Liver (tissue), 9 donors: ENCODE measurements around the gene COPS8. TPM values are rescaled to one million over a fixed set of nuclear protein-coding genes. Genes with fewer than 3 reads are reported as not detected.

Experiments used
- DNase-seq: peaks from one replicate; pipeline ENCODE4 v3.0.0-alpha.2; 2017; ENCODE audit warnings: low spot score
- H3K27ac ChIP-seq, 2 donors: one replicate each; pipeline ENCODE4 v1.7.0; 2013; ENCODE audit warnings: inconsistent platforms in 2 of 2, low read length in 2 of 2, control low read depth in 1 of 2, low read depth in 1 of 2, mild to moderate bottlenecking in 1 of 2
- H3K27me3 ChIP-seq, 4 donors: one replicate each; pipeline versions ENCODE4 v1.6.1 to v1.7.0; 2013; ENCODE audit warnings: low read length in 3 of 4, inconsistent platforms in 1 of 4, mild to moderate bottlenecking in 1 of 4, moderate library complexity in 1 of 4; ENCODE audit not compliant: control insufficient read depth in 4 of 4, insufficient read depth in 4 of 4
- H3K36me3 ChIP-seq, 4 donors: one replicate each; pipeline versions ENCODE4 v1.6.1 to v1.7.0; 2013; ENCODE audit warnings: low read length in 3 of 4, mild to moderate bottlenecking in 3 of 4, low read depth in 1 of 4, moderate library complexity in 1 of 4; ENCODE audit not compliant: control insufficient read depth in 4 of 4, insufficient read depth in 3 of 4
- H3K4me1 ChIP-seq, 4 donors: one replicate each; pipeline versions ENCODE4 v1.6.1 to v1.7.0; 2013; ENCODE audit warnings: low read length in 3 of 4, mild to moderate bottlenecking in 3 of 4, moderate library complexity in 1 of 4; ENCODE audit not compliant: control insufficient read depth in 4 of 4, insufficient read depth in 4 of 4
- H3K4me3 ChIP-seq, 3 donors: one replicate each; pipeline versions ENCODE4 v1.6.1 to v1.7.0; 2013; ENCODE audit warnings: low read length in 3 of 3, control low read depth in 1 of 3, low read depth in 1 of 3, mild to moderate bottlenecking in 1 of 3
- H3K9ac ChIP-seq, 2 donors: one replicate each; pipeline ENCODE4 v1.7.0; 2013; ENCODE audit warnings: low read length in 2 of 2, mild to moderate bottlenecking in 2 of 2, moderate library complexity in 2 of 2, control low read depth in 1 of 2, low read depth in 1 of 2
- H3K9me3 ChIP-seq, 4 donors: one replicate each; pipeline versions ENCODE4 v1.6.1 to v1.7.0; 2013; ENCODE audit warnings: low read length in 3 of 4; ENCODE audit not compliant: control insufficient read depth in 4 of 4
- EGR1 ChIP-seq, 2 donors: IDR thresholded peaks; 2 replicates each; pipeline ENCODE4 v1.6.1; 2016 to 2018; ENCODE audit warnings: antibody characterized with exemption in 2 of 2, low read depth in 2 of 2
- FOXA2 ChIP-seq: IDR thresholded peaks from 2 replicates; pipeline ENCODE4 v1.6.1; 2016; ENCODE audit warnings: antibody characterized with exemption
- GABPA ChIP-seq, 2 donors: IDR thresholded peaks in 1 of 2; conservative IDR thresholded peaks in 1 of 2; 2 replicates each; pipeline ENCODE4 v1.6.1; 2016; ENCODE audit warnings: antibody characterized with exemption in 2 of 2, mild to moderate bottlenecking in 1 of 2, moderate library complexity in 1 of 2
- HNF4A ChIP-seq, 2 donors: conservative IDR thresholded peaks; 2 replicates each; pipeline ENCODE4 v1.6.1; 2016; ENCODE audit warnings: antibody characterized with exemption in 2 of 2, mild to moderate bottlenecking in 2 of 2
- HNF4G ChIP-seq: IDR thresholded peaks from 2 replicates; pipeline ENCODE4 v1.6.1; 2016; ENCODE audit warnings: antibody characterized with exemption
- JUND ChIP-seq, 2 donors: IDR thresholded peaks; 2 replicates each; pipeline ENCODE4 v1.6.1; 2016; ENCODE audit warnings: antibody characterized with exemption in 2 of 2
- NR2F2 ChIP-seq: IDR thresholded peaks from 2 replicates; pipeline ENCODE4 v1.6.1; 2016; ENCODE audit warnings: antibody characterized with exemption
- RAD21 ChIP-seq, 2 donors: IDR thresholded peaks; 2 replicates each; pipeline ENCODE4 v1.6.1; 2016; ENCODE audit warnings: antibody characterized with exemption in 2 of 2, mild to moderate bottlenecking in 2 of 2
- RXRA ChIP-seq, 2 donors: IDR thresholded peaks; 2 replicates each; pipeline ENCODE4 v1.6.1; 2017 to 2018; ENCODE audit warnings: antibody characterized with exemption in 2 of 2, mild to moderate bottlenecking in 1 of 2
- SP1 ChIP-seq: IDR thresholded peaks from 2 replicates; pipeline ENCODE4 v1.6.1; 2018; ENCODE audit warnings: antibody characterized with exemption, mild to moderate bottlenecking
- TAF1 ChIP-seq: conservative IDR thresholded peaks from 2 replicates; pipeline ENCODE4 v1.6.1; 2016; ENCODE audit warnings: antibody characterized with exemption, mild to moderate bottlenecking
- YY1 ChIP-seq: IDR thresholded peaks from 2 replicates; pipeline ENCODE4 v1.6.1; 2016; ENCODE audit warnings: antibody characterized with exemption, mild to moderate bottlenecking
- WGBS: extraction: QIAGEN DNeasy Blood & Tissue Kit; methylation state at CpG from one replicate; pipeline ENCODE4 v1.1.7; 2013; 5-methylcytosine and 5-hydroxymethylcytosine counted together
- polyA plus RNA-seq, 2 donors: library from polyadenylated mRNA; stranded (reverse) in 1 of 2; unstranded in 1 of 2; fragments of 200-250 nt in 1 of 2; fragments of >200 nt in 1 of 2; fragmentation: Nextera tagmentation in 1 of 2; extraction: Ambion mirVana in 1 of 2; gene quantifications; one replicate each; pipeline versions ENCODE4 v1.2.1 to v1.2.3, GENCODE V29; 2013 to 2015
- total RNA-seq, 2 donors: library from RNA; depleted of rRNA; stranded (reverse); fragments of >200 nt; gene quantifications; one replicate each; pipeline ENCODE4 v1.2.3, GENCODE V29; 2014
- TF ChIP-seq, protein P1 (sequence below): IDR thresholded peaks from 2 replicates; pipeline ENCODE4 v1.6.1; 2016; ENCODE audit warnings: antibody characterized with exemption
- TF ChIP-seq, protein P2 (sequence below): IDR thresholded peaks from 2 replicates; pipeline ENCODE4 v1.6.1; 2016; ENCODE audit warnings: antibody characterized with exemption
- TF ChIP-seq, protein P3 (sequence below): fragments of 150-350 bp; IDR thresholded peaks from 2 replicates; pipeline ENCODE4 v1.5.1; 2017; ENCODE audit warnings: improper control_type of control experiment, low read depth, low read length; ENCODE audit not compliant: missing input control
- TF ChIP-seq, protein P4 (sequence below): IDR thresholded peaks from 2 replicates; pipeline ENCODE4 v1.6.1; 2016; ENCODE audit warnings: antibody characterized with exemption
- donor health status: healthy.
- donor health status: healthy.
- donor health status: healthy.
- donor health status: healthy.
- donor health status: healthy.

The COPS8 gene
- total and polyA plus RNA-seq, 4 donors = 19.1 to 32.9 (median 20.1) TPM

DNA sequence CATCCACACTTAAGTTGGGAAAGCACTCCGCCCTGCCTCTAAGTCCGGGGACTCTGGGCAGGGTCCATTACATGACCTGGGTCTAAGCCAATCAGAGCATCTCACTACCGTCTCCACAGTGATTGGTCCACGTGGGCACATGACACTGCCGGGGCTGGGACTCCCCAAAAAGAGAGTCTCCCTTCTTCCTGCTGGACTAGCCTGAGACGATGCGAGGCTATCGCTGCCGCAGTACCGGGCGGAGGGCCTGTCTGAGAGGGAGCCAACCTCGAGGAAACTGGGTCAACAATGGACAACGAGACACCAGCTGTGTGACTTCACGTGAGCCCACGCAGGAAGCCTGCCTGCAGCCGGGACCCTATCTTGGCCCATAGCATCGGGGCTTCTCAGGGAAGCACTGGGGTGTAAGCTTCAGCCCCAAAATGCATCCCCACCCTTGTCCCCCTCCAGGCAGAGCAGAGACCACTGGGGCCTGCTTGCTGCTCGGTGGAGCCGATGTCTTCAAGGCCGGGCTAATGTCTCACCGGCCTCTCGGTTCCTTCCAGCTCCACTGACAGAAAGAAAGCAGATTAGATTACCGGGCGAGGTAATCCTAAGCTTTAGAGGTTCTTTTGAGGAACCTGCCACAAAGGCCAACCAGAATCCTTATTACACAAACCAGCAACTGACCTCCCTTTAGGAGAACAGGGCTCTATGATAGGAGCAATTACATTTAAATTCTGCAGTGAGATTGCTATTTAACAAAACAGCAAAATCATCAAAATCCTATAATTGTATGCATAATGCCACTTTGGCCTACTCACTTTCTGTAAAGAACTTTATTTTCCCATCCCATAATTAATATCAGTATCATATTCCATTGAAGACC, 21.3 kb upstream of the COPS8 start:
- WGBS = 92% methylated on average over 24 of the region's 24 CpGs
- H3K9me3 ChIP-seq = no peaks in the 10 kb centered on the region
- no peak overlapping the region for H3K9ac ChIP-seq
- no peak overlapping the region for H3K4me3 ChIP-seq
- H3K36me3 ChIP-seq = no peaks in the 10 kb centered on the region
- TF ChIP-seq JUND (IDR thresholded peaks at IDR 0.05) (no peak), RXRA (IDR thresholded peaks at IDR 0.05) (no peak), RAD21 (IDR thresholded peaks at IDR 0.05) (no peak)
- TF ChIP-seq, protein P1, sequence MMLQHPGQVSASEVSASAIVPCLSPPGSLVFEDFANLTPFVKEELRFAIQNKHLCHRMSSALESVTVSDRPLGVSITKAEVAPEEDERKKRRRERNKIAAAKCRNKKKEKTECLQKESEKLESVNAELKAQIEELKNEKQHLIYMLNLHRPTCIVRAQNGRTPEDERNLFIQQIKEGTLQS = no peak
- TF ChIP-seq, protein P2, sequence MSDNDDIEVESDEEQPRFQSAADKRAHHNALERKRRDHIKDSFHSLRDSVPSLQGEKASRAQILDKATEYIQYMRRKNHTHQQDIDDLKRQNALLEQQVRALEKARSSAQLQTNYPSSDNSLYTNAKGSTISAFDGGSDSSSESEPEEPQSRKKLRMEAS = no peak
- peaks cover 0 to 5% (median 2%) of the 10 kb centered on the region in 4 donors for H3K4me1 ChIP-seq
- DNase-seq = no peak
- no peak overlapping the region for H3K27ac ChIP-seq
- H3K27me3 ChIP-seq = no peaks in the 10 kb centered on the region

DNA sequence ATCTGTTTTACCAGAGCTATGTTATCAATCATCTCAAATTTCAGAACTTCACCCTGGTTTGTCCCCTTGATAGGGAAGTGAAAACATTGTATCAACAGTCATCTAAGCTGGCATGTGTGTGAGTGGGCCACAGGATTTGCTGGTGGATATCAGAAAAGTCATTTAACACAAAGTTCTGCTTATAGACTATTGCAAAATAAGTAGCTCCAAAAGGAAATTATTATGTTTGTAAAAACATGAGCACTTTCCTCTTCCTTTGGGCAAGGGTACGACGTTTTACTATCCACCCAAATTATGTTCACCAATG, 20.7 kb upstream of the COPS8 start:
- no peaks in the 10 kb centered on the region for H3K9me3 ChIP-seq
- no peaks in the 10 kb centered on the region for H3K27me3 ChIP-seq
- TF ChIP-seq FOXA2 = no peak
- no peak for TF ChIP-seq TAF1
- TF ChIP-seq, protein P3, sequence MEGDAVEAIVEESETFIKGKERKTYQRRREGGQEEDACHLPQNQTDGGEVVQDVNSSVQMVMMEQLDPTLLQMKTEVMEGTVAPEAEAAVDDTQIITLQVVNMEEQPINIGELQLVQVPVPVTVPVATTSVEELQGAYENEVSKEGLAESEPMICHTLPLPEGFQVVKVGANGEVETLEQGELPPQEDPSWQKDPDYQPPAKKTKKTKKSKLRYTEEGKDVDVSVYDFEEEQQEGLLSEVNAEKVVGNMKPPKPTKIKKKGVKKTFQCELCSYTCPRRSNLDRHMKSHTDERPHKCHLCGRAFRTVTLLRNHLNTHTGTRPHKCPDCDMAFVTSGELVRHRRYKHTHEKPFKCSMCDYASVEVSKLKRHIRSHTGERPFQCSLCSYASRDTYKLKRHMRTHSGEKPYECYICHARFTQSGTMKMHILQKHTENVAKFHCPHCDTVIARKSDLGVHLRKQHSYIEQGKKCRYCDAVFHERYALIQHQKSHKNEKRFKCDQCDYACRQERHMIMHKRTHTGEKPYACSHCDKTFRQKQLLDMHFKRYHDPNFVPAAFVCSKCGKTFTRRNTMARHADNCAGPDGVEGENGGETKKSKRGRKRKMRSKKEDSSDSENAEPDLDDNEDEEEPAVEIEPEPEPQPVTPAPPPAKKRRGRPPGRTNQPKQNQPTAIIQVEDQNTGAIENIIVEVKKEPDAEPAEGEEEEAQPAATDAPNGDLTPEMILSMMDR = no peak
- TF ChIP-seq, protein P1 = no peak
- TF ChIP-seq SP1 = no peak
- TF ChIP-seq, protein P2 = no peak
- no peak for TF ChIP-seq JUND (IDR thresholded peaks at IDR 0.05)
- TF ChIP-seq RXRA (IDR thresholded peaks at IDR 0.05) = no peak
- no peak for TF ChIP-seq HNF4G
- TF ChIP-seq GABPA (IDR thresholded peaks at IDR 0.05 in 1 of 2, conservative IDR thresholded peaks at IDR 0.05 in 1 of 2) = no peak
- TF ChIP-seq NR2F2 = no peak
- H3K4me1 ChIP-seq = peaks cover 0 to 5% (median 2%) of the 10 kb centered on the region in 4 donors
- H3K9ac ChIP-seq = no peak overlapping the region
- 86% methylated on average over 2 of the region's 2 CpGs for WGBS
- no peak overlapping the region for H3K27ac ChIP-seq
- no peaks in the 10 kb centered on the region for H3K36me3 ChIP-seq
- no peak overlapping the region for H3K4me3 ChIP-seq
- DNase-seq = no peak

DNA sequence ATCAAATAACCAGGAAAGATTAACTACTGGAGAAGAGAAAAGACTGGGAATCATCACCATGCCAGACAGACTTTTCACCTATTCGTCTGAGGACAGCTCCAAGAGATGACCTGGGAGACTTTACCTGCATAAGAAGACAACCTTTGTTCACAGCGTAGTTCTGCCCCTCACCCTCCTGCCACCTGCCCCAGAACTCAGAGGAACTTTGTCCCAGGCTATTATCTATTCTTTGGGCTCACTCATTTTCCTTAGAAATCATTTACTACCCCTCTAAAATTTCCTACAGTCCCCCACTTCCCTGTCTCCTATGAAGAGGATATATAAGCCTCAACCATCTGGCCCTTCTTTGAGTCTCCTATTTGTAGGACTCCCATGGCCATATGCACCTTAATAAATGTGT, 19.3 kb upstream of the COPS8 start:
- Histone ChIP-seq H3K9me3 (no peaks in the 10 kb centered on the region), H3K27ac (no peak overlapping the region), H3K9ac (no peak overlapping the region), H3K4me3 (no peak overlapping the region), H3K27me3 (no peaks in the 10 kb centered on the region), H3K36me3 (no peaks in the 10 kb centered on the region), H3K4me1 (no peaks in the 10 kb centered on the region)
- DNase-seq = no peak
- no peak for TF ChIP-seq SP1
- TF ChIP-seq, protein P4, sequence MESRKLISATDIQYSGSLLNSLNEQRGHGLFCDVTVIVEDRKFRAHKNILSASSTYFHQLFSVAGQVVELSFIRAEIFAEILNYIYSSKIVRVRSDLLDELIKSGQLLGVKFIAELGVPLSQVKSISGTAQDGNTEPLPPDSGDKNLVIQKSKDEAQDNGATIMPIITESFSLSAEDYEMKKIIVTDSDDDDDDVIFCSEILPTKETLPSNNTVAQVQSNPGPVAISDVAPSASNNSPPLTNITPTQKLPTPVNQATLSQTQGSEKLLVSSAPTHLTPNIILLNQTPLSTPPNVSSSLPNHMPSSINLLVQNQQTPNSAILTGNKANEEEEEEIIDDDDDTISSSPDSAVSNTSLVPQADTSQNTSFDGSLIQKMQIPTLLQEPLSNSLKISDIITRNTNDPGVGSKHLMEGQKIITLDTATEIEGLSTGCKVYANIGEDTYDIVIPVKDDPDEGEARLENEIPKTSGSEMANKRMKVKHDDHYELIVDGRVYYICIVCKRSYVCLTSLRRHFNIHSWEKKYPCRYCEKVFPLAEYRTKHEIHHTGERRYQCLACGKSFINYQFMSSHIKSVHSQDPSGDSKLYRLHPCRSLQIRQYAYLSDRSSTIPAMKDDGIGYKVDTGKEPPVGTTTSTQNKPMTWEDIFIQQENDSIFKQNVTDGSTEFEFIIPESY = no peak
- TF ChIP-seq RAD21 (IDR thresholded peaks at IDR 0.05) = no peak
- no peak for TF ChIP-seq GABPA (IDR thresholded peaks at IDR 0.05 in 1 of 2, conservative IDR thresholded peaks at IDR 0.05 in 1 of 2)
- TF ChIP-seq, protein P1 = no peak
- TF ChIP-seq FOXA2 = no peak
- no peak for TF ChIP-seq HNF4G
- no peak for TF ChIP-seq TAF1
- TF ChIP-seq, protein P3 = no peak
- no peak for TF ChIP-seq RXRA (IDR thresholded peaks at IDR 0.05)
- TF ChIP-seq, protein P2 = no peak
- TF ChIP-seq HNF4A (conservative IDR thresholded peaks at IDR 0.05) = no peak
- TF ChIP-seq NR2F2 = no peak
- no peak for TF ChIP-seq EGR1 (IDR thresholded peaks at IDR 0.05; ENCODE audit: low read depth in 2 of 2)
- no peak for TF ChIP-seq YY1
- TF ChIP-seq JUND (IDR thresholded peaks at IDR 0.05) = no peak
- WGBS = 93% methylated on average over 2 of the region's 2 CpGs
